ENCODE data around the gene CC2D2A.

CC2D2A gene

GRCh38 chr4:15469402-15470127, at the start of gene CC2D2A:
Gene CC2D2A (plus strand): TSS chr4:15469882. CDS start chr4:15475933, 6,051 bp downstream.
- H3K4me3 ChIP-seq (ENCODE audit: low read depth, low read length) = no peak within 1 kb of the TSS
- no peak for TF ChIP-seq CTCF (IDR thresholded peaks at IDR 0.05; ENCODE audit: borderline replicate concordance, insufficient read depth, low read depth, low read length)

- no peak overlapping the region for H3K4me3 ChIP-seq (ENCODE audit: low read depth, low read length)
- no peak for TF ChIP-seq CTCF (IDR thresholded peaks at IDR 0.05; ENCODE audit: borderline replicate concordance, insufficient read depth, low read depth, low read length)
These were observed 49.0 kb upstream of the CC2D2A start for GRCh38 chr4:15420642-15421041.

- H3K4me3 ChIP-seq (ENCODE audit: low read depth, low read length) = no peak overlapping the region
- no peak for TF ChIP-seq CTCF (IDR thresholded peaks at IDR 0.05; ENCODE audit: borderline replicate concordance, insufficient read depth, low read depth, low read length)
These were observed 46.4 kb upstream of the CC2D2A start for GRCh38 chr4:15423285-15423711.

- no peak for TF ChIP-seq CTCF (IDR thresholded peaks at IDR 0.05; ENCODE audit: borderline replicate concordance, insufficient read depth, low read depth, low read length)
- no peak overlapping the region for H3K4me3 ChIP-seq (ENCODE audit: low read depth, low read length)
These were observed 44.2 kb upstream of the CC2D2A start for GRCh38 chr4:15425520-15425919.

- H3K4me3 ChIP-seq (ENCODE audit: low read depth, low read length) = no peak overlapping the region
- TF ChIP-seq CTCF (IDR thresholded peaks at IDR 0.05; ENCODE audit: borderline replicate concordance, insufficient read depth, low read depth, low read length) = no peak
These were observed 42.5 kb upstream of the CC2D2A start for GRCh38 chr4:15427161-15427560.

GRCh38 chr4:15427701-15428100, 42.0 kb upstream of the CC2D2A start, which contains the start of gene C1QTNF7:
Gene C1QTNF7 (plus strand): TSS chr4:15428033. CDS start chr4:15435744, 7,711 bp downstream.
- no peak for TF ChIP-seq CTCF (IDR thresholded peaks at IDR 0.05; ENCODE audit: borderline replicate concordance, insufficient read depth, low read depth, low read length)
- H3K4me3 ChIP-seq (ENCODE audit: low read depth, low read length) = no peak within 1 kb of the TSS

- no peak overlapping the region for H3K4me3 ChIP-seq (ENCODE audit: low read depth, low read length)
- TF ChIP-seq CTCF (IDR thresholded peaks at IDR 0.05; ENCODE audit: borderline replicate concordance, insufficient read depth, low read depth, low read length) = no peak
These were observed 41.1 kb upstream of the CC2D2A start for GRCh38 chr4:15428611-15429010.
